Dendritic cell treated with granulocyte-macrophage colony-stimulating factor and Interleukin-4, amounts not matched to agents 40 ng/mL and 50 ng/mL, for 4 days (primary cell): Measurements from ENCODE around the gene CYP3A5.

Experiments used
- H3K27ac Mint-ChIP-seq: one replicate; pipeline ENCODE4 v1.8.0; 2022; ENCODE audit warnings: mild to moderate bottlenecking, mixed read lengths
- H3K27me3 Mint-ChIP-seq: one replicate; pipeline ENCODE4 v1.8.0; 2022; ENCODE audit warnings: mild to moderate bottlenecking, mixed read lengths
- H3K36me3 Mint-ChIP-seq: one replicate; pipeline ENCODE4 v1.8.0; 2022; ENCODE audit warnings: low read depth, mixed read lengths
- H3K4me1 Mint-ChIP-seq: one replicate; pipeline ENCODE4 v1.8.0; 2022; ENCODE audit warnings: low read depth, mixed read lengths
- H3K4me3 Mint-ChIP-seq: one replicate; pipeline ENCODE4 v1.8.0; 2022; ENCODE audit warnings: mild to moderate bottlenecking, moderate library complexity, mixed read lengths
- H3K9me3 Mint-ChIP-seq: one replicate; pipeline ENCODE4 v1.8.0; 2022; ENCODE audit warnings: mixed read lengths
- intact Hi-C: fragments of 100-400 bp; cut with micrococcal nuclease; formaldehyde crosslinking; loops from one replicate; pipeline ENCODE4 v1.15.0; 2022

CYP3A5 gene

GRCh38 chr7:99599836-99600235 lies 80.0 kb downstream of the CYP3A5 start:
- H3K27me3 Mint-ChIP-seq = no peaks in the 10 kb centered on the region
- intact Hi-C loops = no loop called here
- peaks cover 4% of the 10 kb centered on the region for H3K4me1 Mint-ChIP-seq
- H3K9me3 Mint-ChIP-seq = no peaks in the 10 kb centered on the region
- no peak overlapping the region for H3K4me3 Mint-ChIP-seq
- H3K36me3 Mint-ChIP-seq = no peaks in the 10 kb centered on the region
- H3K27ac Mint-ChIP-seq = no peak overlapping the region
